SK-N-SH (cell line): ENCODE results near the gene SSR4. TPM values are rescaled to one million over a fixed set of nuclear protein-coding genes. Genes with fewer than 3 reads are reported as not detected.

Source experiments
- CTCF ChIA-PET: fragments of 300-600, 350-600 bp; formaldehyde crosslinking; extraction: SDS; loops from one replicate; lab custom pipeline; 2021; lab: Yijun Ruan, JAX
- POLR2A ChIA-PET: fragments of 350-600 bp; sonication (Branson Sonifier 250); formaldehyde crosslinking; extraction: SDS; loops from one replicate; lab custom pipeline; 2020; ENCODE audit warnings: antibody characterized with exemption, inconsistent platforms; lab: Yijun Ruan, JAX
- DNase-seq: peaks from one replicate; pipeline ENCODE4 v3.0.0; 2012
- H2AFZ ChIP-seq: fragments of 200-600 bp; sonication (generic); 2 replicates; pipeline ENCODE4 v1.8.1; 2016; ENCODE audit warnings: antibody characterized with exemption, mild to moderate bottlenecking, low read depth
- H3F3A ChIP-seq: fragments of 200-600 bp; sonication (generic); replicated peaks from 2 replicates; pipeline ENCODE3; 2016; ENCODE audit warnings: antibody characterized with exemption, mild to moderate bottlenecking; ENCODE audit not compliant: insufficient read depth
- H3K27ac ChIP-seq, 2 experiments: fragments of 200-500 bp in 1 of 2; fragments of 200-600 bp in 1 of 2; sonication (Bioruptor generic) in 1 of 2; sonication (generic), shearing (Covaris generic) in 1 of 2; 2 replicates each; pipeline versions ENCODE4 v1.5.1 to v1.6.1; 2014 to 2016; ENCODE audit warnings: low read depth in 2 of 2, inconsistent platforms in 1 of 2, low read length in 1 of 2, mild to moderate bottlenecking in 1 of 2, mixed read lengths in 1 of 2
- H3K27me3 ChIP-seq: fragments of 200-600 bp; sonication (generic), shearing (Covaris generic); 2 replicates; pipeline ENCODE4 v1.6.1; 2016; ENCODE audit warnings: mixed run types; ENCODE audit not compliant: insufficient read depth
- H3K36me3 ChIP-seq, 2 experiments: fragments of 200-500 bp in 1 of 2; fragments of 200-600 bp in 1 of 2; sonication (Bioruptor generic) in 1 of 2; sonication (generic) in 1 of 2; replicated peaks in 1 of 2; 2 replicates each; pipeline versions ENCODE3 to v1.5.1; 2014 to 2016; ENCODE audit warnings: low read length in 1 of 2, mild to moderate bottlenecking in 1 of 2; ENCODE audit not compliant: insufficient read depth in 2 of 2, control insufficient read depth in 1 of 2
- H3K4me1 ChIP-seq, 2 experiments: fragments of 200-500 bp in 1 of 2; fragments of 200-600 bp in 1 of 2; sonication (Bioruptor generic) in 1 of 2; sonication (generic), shearing (Covaris generic) in 1 of 2; 2 replicates each; pipeline versions ENCODE4 v1.5.1 to v1.6.1; 2014 to 2016; ENCODE audit warnings: low read depth in 1 of 2, low read length in 1 of 2, mixed run types in 1 of 2; ENCODE audit not compliant: insufficient read depth in 2 of 2, control insufficient read depth in 1 of 2
- H3K4me2 ChIP-seq: fragments of 200-600 bp; sonication (generic), shearing (Covaris generic); 2 replicates; pipeline ENCODE4 v1.6.1; 2017; ENCODE audit warnings: mixed run types
- H3K4me3 ChIP-seq, 2 experiments: fragments of 200-500 bp in 1 of 2; fragments of 200-600 bp in 1 of 2; sonication (Bioruptor generic) in 1 of 2; sonication (generic), shearing (Covaris generic) in 1 of 2; 2 replicates each; pipeline versions ENCODE4 v1.5.1 to v1.8.1; 2014 to 2016; ENCODE audit warnings: low read depth in 2 of 2, inconsistent platforms in 1 of 2, low read length in 1 of 2, mild to moderate bottlenecking in 1 of 2, mixed read lengths in 1 of 2, moderate library complexity in 1 of 2
- H3K79me2 ChIP-seq: fragments of 200-600 bp; sonication (generic); 2 replicates; pipeline ENCODE4 v1.8.1; 2017; ENCODE audit warnings: mild to moderate bottlenecking; ENCODE audit not compliant: insufficient read depth
- H3K9ac ChIP-seq: fragments of 200-600 bp; sonication (generic); 2 replicates; pipeline ENCODE4 v1.6.1; 2017; ENCODE audit warnings: mixed run types
- H3K9me2 ChIP-seq: fragments of 200-600 bp; sonication (generic); 2 replicates; pipeline ENCODE4 v1.6.1; 2017; ENCODE audit warnings: mixed run types
- H3K9me3 ChIP-seq: fragments of 200-600 bp; sonication (generic); 2 replicates; pipeline ENCODE4 v1.6.1; 2017; ENCODE audit warnings: mixed run types, mild to moderate bottlenecking, moderate library complexity
- H4K20me1 ChIP-seq: fragments of 200-600 bp; sonication (generic); 2 replicates; pipeline ENCODE4 v1.6.1; 2017; ENCODE audit warnings: mild to moderate bottlenecking, mixed run types; ENCODE audit not compliant: insufficient read depth
- EZH2phosphoT487 ChIP-seq: fragments of 200-600 bp; sonication (generic); IDR thresholded peaks from 2 replicates; pipeline ENCODE4 v1.6.1; 2017; ENCODE audit warnings: low read depth, mixed run types, mild to moderate bottlenecking, antibody characterized with exemption, moderate library complexity, borderline replicate concordance
- GABPA ChIP-seq: IDR thresholded peaks from 2 replicates; pipeline ENCODE4 v1.4.0; 2012; ENCODE audit warnings: low read depth, mild to moderate bottlenecking
- GATA2 ChIP-seq: sonication (generic); formaldehyde crosslinking; IDR thresholded peaks from 2 replicates; pipeline ENCODE4 v1.5.0; 2020; ENCODE audit warnings: mild to moderate bottlenecking, missing genetic modification reagents
- IRF3 ChIP-seq: fragments of 150-350 bp; IDR thresholded peaks from 2 replicates; pipeline ENCODE4 v1.6.1; 2016; ENCODE audit warnings: mild to moderate bottlenecking, low read depth, low read length
- POLR2AphosphoS5 ChIP-seq: IDR thresholded peaks from 2 replicates; pipeline ENCODE4 v1.6.1; 2012; ENCODE audit warnings: low read depth, low read length
- RXRA ChIP-seq: IDR thresholded peaks from 2 replicates; pipeline ENCODE4 v1.4.0; 2012; ENCODE audit warnings: low read depth, mild to moderate bottlenecking, borderline replicate concordance
- SIN3A ChIP-seq: IDR thresholded peaks from 2 replicates; pipeline ENCODE4 v1.6.1; 2012; ENCODE audit warnings: low read depth, mild to moderate bottlenecking, low read length, moderate library complexity, borderline replicate concordance
- SMC3 ChIP-seq: IDR thresholded peaks from 2 replicates; pipeline ENCODE4 v1.6.1; 2012; ENCODE audit warnings: low read depth, low read length, improper control_type of control experiment
- TAF1 ChIP-seq: IDR thresholded peaks from 2 replicates; pipeline ENCODE4 v1.6.1; 2012; ENCODE audit warnings: low read depth, mild to moderate bottlenecking, low read length, moderate library complexity, borderline replicate concordance
- TCF12 ChIP-seq: IDR thresholded peaks from 2 replicates; pipeline ENCODE4 v1.4.0; 2012
- WGBS: methylation state at CpG from one replicate; pipeline ENCODE4 v1.1.6; 2017; ENCODE audit warnings: low lambda C conversion rate; 5-methylcytosine and 5-hydroxymethylcytosine counted together
- polyA plus RNA-seq, 3 experiments: library from polyadenylated mRNA; depleted of rRNA; stranded (reverse); fragments of >200 nt; gene quantifications; 2 replicates each; pipeline ENCODE4 v1.2.3, GENCODE V29; 2012
- TF ChIP-seq, protein P1 (sequence below): IDR thresholded peaks from 2 replicates; pipeline ENCODE4 v1.4.0; 2012; ENCODE audit warnings: low read depth, borderline replicate concordance
- TF ChIP-seq, protein P2 (sequence below): IDR thresholded peaks from 2 replicates; pipeline ENCODE4 v1.6.1; 2012; ENCODE audit warnings: mild to moderate bottlenecking, low read depth, low read length, moderate library complexity

The SSR4 gene
- polyA plus RNA-seq, 1 of the 3 experiments (the other 2 are of a cell fraction), result 367 TPM

GRCh38 chrX:153777261-153778090 lies 17.0 kb upstream of the SSR4 start:
- Histone ChIP-seq H3K4me2 (no peak overlapping the region), H3K4me1 (peaks cover 0 to 9% of the 10 kb centered on the region in 2 experiments; a peak in 1 of 4 replicates)
- POLR2A ChIA-PET, result interaction anchor here (0.6 to 1.1 kb wide), 2 partner anchors 80 to 169 kb away, joined by 3 read pairs; no protein-coding TSS in a partner anchor
- peak; percentile 37 for DNase-seq
- TF ChIP-seq TAF1, result no peak
- TF ChIP-seq IRF3, result no peak
- no peak for TF ChIP-seq RXRA
- no peak for TF ChIP-seq TCF12
- no peak for TF ChIP-seq SIN3A
- TF ChIP-seq, all 33 proteins: peak for 0
- CTCF ChIA-PET, result interaction anchor here (1.0 to 2.4 kb wide), 6 partner anchors 10 to 172 kb away, joined by 3 to 10 read pairs (median 4); partner anchors contain the start of gene PLXNB3
- H3F3A ChIP-seq, result no peaks in the 10 kb centered on the region
- H4K20me1 ChIP-seq, result no peaks in the 10 kb centered on the region
- H3K36me3 ChIP-seq, result no peaks in the 10 kb centered on the region
- no peaks in the 10 kb centered on the region for H3K9me2 ChIP-seq
- H3K27ac ChIP-seq, result no peak overlapping the region
- H2AFZ ChIP-seq, result no peak overlapping the region
- no peaks in the 10 kb centered on the region for H3K9me3 ChIP-seq
- 69% methylated on average over 11 of the region's 34 CpGs for whole genome bisulfite sequencing
- no peaks in the 10 kb centered on the region for H3K79me2 ChIP-seq
- no peak overlapping the region for H3K9ac ChIP-seq
- 0 out of 2 replicates have a peak, but pooled peaks cover 7% of the 10 kb centered on the region for H3K27me3 ChIP-seq
- no peak overlapping the region for H3K4me3 ChIP-seq

DNA sequence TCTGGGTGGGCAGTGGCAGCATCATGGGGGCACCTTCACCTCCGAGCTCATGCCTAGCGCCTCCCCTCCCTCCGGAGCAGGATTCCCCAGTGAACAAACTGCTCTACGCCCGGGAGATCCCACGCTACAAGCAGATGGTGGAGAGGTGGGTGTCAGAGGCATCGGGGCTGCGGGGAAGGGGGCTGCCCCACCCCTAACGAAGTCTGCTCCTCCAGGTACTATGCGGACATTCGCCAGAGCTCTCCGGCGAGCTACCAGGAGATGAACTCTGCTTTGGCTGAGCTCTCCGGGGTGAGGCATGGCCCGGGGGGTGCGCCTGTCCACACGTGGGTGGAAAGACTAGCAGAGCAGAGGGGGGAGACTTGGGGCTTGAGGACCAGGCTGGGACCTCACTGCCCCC lies 16.3 kb upstream of the SSR4 start:
- 0 out of 2 replicates have a peak, but pooled peaks cover 7% of the 10 kb centered on the region for H3K27me3 ChIP-seq
- H3K36me3 ChIP-seq, result no peaks in the 10 kb centered on the region
- no peak overlapping the region; a peak in 1 of 4 replicates for H3K27ac ChIP-seq
- CTCF ChIA-PET, result interaction anchor here (0.8 to 2.4 kb wide), 7 partner anchors 10 to 171 kb away, joined by 3 to 10 read pairs (median 4); partner anchors contain the start of gene PLXNB3
- no peaks in the 10 kb centered on the region for H3F3A ChIP-seq
- H3K9me3 ChIP-seq, result no peaks in the 10 kb centered on the region
- POLR2A ChIA-PET, result interaction anchor here (0.6 to 1.1 kb wide), 2 partner anchors 79 to 169 kb away, joined by 3 read pairs; no protein-coding TSS in a partner anchor
- no peaks in the 10 kb centered on the region for H3K9me2 ChIP-seq
- peaks cover 0 to 9% of the 10 kb centered on the region in 2 experiments; a peak in 1 of 4 replicates for H3K4me1 ChIP-seq
- H4K20me1 ChIP-seq, result no peaks in the 10 kb centered on the region
- no peak overlapping the region for H3K4me3 ChIP-seq
- no peak for DNase-seq
- no peak overlapping the region for H2AFZ ChIP-seq
- H3K9ac ChIP-seq, result no peak overlapping the region
- H3K4me2 ChIP-seq, result no peak overlapping the region
- WGBS, result 58% methylated on average over 8 of the region's 17 CpGs
- H3K79me2 ChIP-seq, result no peaks in the 10 kb centered on the region
- TF ChIP-seq GABPA (no peak), GATA2 (CRISPR knock-in tag) (no peak), EZH2phosphoT487 (no peak), IRF3 (no peak), POLR2AphosphoS5 (no peak), SMC3 (no peak)
- TF ChIP-seq, protein P1, sequence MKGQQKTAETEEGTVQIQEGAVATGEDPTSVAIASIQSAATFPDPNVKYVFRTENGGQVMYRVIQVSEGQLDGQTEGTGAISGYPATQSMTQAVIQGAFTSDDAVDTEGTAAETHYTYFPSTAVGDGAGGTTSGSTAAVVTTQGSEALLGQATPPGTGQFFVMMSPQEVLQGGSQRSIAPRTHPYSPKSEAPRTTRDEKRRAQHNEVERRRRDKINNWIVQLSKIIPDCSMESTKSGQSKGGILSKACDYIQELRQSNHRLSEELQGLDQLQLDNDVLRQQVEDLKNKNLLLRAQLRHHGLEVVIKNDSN, result no peak
- TF ChIP-seq, protein P2, sequence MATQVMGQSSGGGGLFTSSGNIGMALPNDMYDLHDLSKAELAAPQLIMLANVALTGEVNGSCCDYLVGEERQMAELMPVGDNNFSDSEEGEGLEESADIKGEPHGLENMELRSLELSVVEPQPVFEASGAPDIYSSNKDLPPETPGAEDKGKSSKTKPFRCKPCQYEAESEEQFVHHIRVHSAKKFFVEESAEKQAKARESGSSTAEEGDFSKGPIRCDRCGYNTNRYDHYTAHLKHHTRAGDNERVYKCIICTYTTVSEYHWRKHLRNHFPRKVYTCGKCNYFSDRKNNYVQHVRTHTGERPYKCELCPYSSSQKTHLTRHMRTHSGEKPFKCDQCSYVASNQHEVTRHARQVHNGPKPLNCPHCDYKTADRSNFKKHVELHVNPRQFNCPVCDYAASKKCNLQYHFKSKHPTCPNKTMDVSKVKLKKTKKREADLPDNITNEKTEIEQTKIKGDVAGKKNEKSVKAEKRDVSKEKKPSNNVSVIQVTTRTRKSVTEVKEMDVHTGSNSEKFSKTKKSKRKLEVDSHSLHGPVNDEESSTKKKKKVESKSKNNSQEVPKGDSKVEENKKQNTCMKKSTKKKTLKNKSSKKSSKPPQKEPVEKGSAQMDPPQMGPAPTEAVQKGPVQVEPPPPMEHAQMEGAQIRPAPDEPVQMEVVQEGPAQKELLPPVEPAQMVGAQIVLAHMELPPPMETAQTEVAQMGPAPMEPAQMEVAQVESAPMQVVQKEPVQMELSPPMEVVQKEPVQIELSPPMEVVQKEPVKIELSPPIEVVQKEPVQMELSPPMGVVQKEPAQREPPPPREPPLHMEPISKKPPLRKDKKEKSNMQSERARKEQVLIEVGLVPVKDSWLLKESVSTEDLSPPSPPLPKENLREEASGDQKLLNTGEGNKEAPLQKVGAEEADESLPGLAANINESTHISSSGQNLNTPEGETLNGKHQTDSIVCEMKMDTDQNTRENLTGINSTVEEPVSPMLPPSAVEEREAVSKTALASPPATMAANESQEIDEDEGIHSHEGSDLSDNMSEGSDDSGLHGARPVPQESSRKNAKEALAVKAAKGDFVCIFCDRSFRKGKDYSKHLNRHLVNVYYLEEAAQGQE, result no peak
- TF ChIP-seq, all 33 proteins: peak for 0
